Measurements from ENCODE around the gene SPPL2B.
"Not testable (repeated sequence)": the region's sequence is repeated elsewhere in the genome, so short reads cannot be mapped to it uniquely, and the experiment has no call there.

Gene SPPL2B

GRCh38 chr19:2382530-2383222 lies 54.2 kb downstream of the SPPL2B start:
- no peak for DNase-seq

- no peak for DNase-seq
Observed at GRCh38 chr19:2385053-2385721, 56.7 kb downstream of the SPPL2B start.

GRCh38 chr19:2387367-2388288 lies 59.1 kb downstream of the SPPL2B start:
- no peak for DNase-seq

- DNase-seq: no peak
Observed at GRCh38 chr19:2389594-2389993, 61.1 kb downstream of the SPPL2B start.

- peak in 1 of 2 experiments; percentile 32 for DNase-seq
Observed at GRCh38 chr19:2391118-2391725, 62.7 kb downstream of the SPPL2B start.

- DNase-seq: no peak
Observed at GRCh38 chr19:2392366-2392765, 63.9 kb downstream of the SPPL2B start.

GRCh38 chr19:2392899-2393298 lies 64.4 kb downstream of the SPPL2B start:
- DNase-seq: not testable (repeated sequence)

- no peak for DNase-seq
Observed at GRCh38 chr19:2394054-2394441, 65.6 kb downstream of the SPPL2B start.

- no peak for DNase-seq
Observed at GRCh38 chr19:2394442-2395292, 66.2 kb downstream of the SPPL2B start.

GRCh38 chr19:2395293-2395829 lies 66.9 kb downstream of the SPPL2B start:
- not testable (repeated sequence) for DNase-seq

- not testable (repeated sequence) for DNase-seq
Observed at GRCh38 chr19:2397173-2397572, 68.7 kb downstream of the SPPL2B start.

GRCh38 chr19:2398735-2399305 lies 70.3 kb downstream of the SPPL2B start:
- no peak for DNase-seq

- DNase-seq: no peak
Observed at GRCh38 chr19:2399582-2399981, 71.1 kb downstream of the SPPL2B start.

All from stimulated activated CD4-positive, alpha-beta T cell treated with anti-CD3 and anti-CD28 coated beads, Interleukin-4, amount 100 ng/mL, for 4 hours (primary cell).